Muscle layer of colon (tissue), 2 donors: ENCODE results near the gene NUB1.

Source experiments
- H3K27ac ChIP-seq: one replicate; pipeline ENCODE4 v1.7.0; 2013; ENCODE audit warnings: low read depth, mild to moderate bottlenecking, low read length, moderate library complexity
- H3K27me3 ChIP-seq, 2 donors: one replicate each; pipeline ENCODE4 v1.7.0; 2013; ENCODE audit warnings: low read length in 2 of 2, mild to moderate bottlenecking in 2 of 2; ENCODE audit not compliant: insufficient read depth in 2 of 2, control insufficient read depth in 1 of 2
- H3K36me3 ChIP-seq: one replicate; pipeline ENCODE4 v1.7.0; 2013; ENCODE audit warnings: mild to moderate bottlenecking, low read length; ENCODE audit not compliant: insufficient read depth
- H3K4me1 ChIP-seq: one replicate; pipeline ENCODE4 v1.7.0; 2013; ENCODE audit warnings: mild to moderate bottlenecking, low read length; ENCODE audit not compliant: insufficient read depth
- H3K4me3 ChIP-seq, 2 donors: one replicate each; pipeline ENCODE4 v1.7.0; 2013; ENCODE audit warnings: low read length in 2 of 2, low read depth in 1 of 2, mild to moderate bottlenecking in 1 of 2, moderate library complexity in 1 of 2
- H3K9ac ChIP-seq: one replicate; pipeline ENCODE4 v1.7.0; 2013; ENCODE audit warnings: low read length
- H3K9me3 ChIP-seq: one replicate; pipeline ENCODE4 v1.7.0; 2013; ENCODE audit warnings: mild to moderate bottlenecking, low read length
- donor health status: abdominal sarcoma.
- donor health status: Adenocarcinoma of cecum.

The NUB1 gene

GRCh38 chr7:151379534-151380198, 38.1 kb downstream of the NUB1 start:
- H3K4me1 ChIP-seq, result peaks cover 5% of the 10 kb centered on the region
- H3K9me3 ChIP-seq, result no peaks in the 10 kb centered on the region
- no peak overlapping the region for H3K4me3 ChIP-seq
- H3K27me3 ChIP-seq, result peaks cover 7 to 22% of the 10 kb centered on the region in 2 donors
- H3K27ac ChIP-seq, result no peak overlapping the region
- H3K9ac ChIP-seq, result no peak overlapping the region
- peaks cover 33% of the 10 kb centered on the region for H3K36me3 ChIP-seq

GRCh38 chr7:151380199-151381097, 38.8 kb downstream of the NUB1 start:
- Histone ChIP-seq H3K4me3 (no peak overlapping the region), H3K36me3 (peaks cover 30% of the 10 kb centered on the region), H3K9ac (no peak overlapping the region), H3K9me3 (no peaks in the 10 kb centered on the region), H3K27ac (no peak overlapping the region), H3K27me3 (peaks cover 7 to 22% of the 10 kb centered on the region in 2 donors), H3K4me1 (peaks cover 5% of the 10 kb centered on the region)

- H3K27ac ChIP-seq, result no peak overlapping the region
- H3K4me1 ChIP-seq, result peaks cover 5% of the 10 kb centered on the region
- H3K9ac ChIP-seq, result no peak overlapping the region
- peak overlapping the region in 1 of 2 donors; percentile 32 for H3K4me3 ChIP-seq
- H3K9me3 ChIP-seq, result no peaks in the 10 kb centered on the region
- peaks cover 7 to 22% of the 10 kb centered on the region in 2 donors for H3K27me3 ChIP-seq
- H3K36me3 ChIP-seq, result peaks cover 24% of the 10 kb centered on the region
Measured at GRCh38 chr7:151381098-151381347, 39.4 kb downstream of the NUB1 start.

GRCh38 chr7:151381348-151382078, 39.9 kb downstream of the NUB1 start:
- H3K27me3 ChIP-seq, result peaks cover 7 to 22% of the 10 kb centered on the region in 2 donors
- no peaks in the 10 kb centered on the region for H3K9me3 ChIP-seq
- peak overlapping the region; percentile 32 for H3K4me3 ChIP-seq
- H3K27ac ChIP-seq, result no peak overlapping the region
- peaks cover 5% of the 10 kb centered on the region for H3K4me1 ChIP-seq
- H3K36me3 ChIP-seq, result peaks cover 20% of the 10 kb centered on the region
- no peak overlapping the region for H3K9ac ChIP-seq

GRCh38 chr7:151382079-151382885, 40.7 kb downstream of the NUB1 start:
- Histone ChIP-seq H3K36me3 (peaks cover 12% of the 10 kb centered on the region), H3K27me3 (peaks cover 7 to 22% of the 10 kb centered on the region in 2 donors), H3K9me3 (no peaks in the 10 kb centered on the region), H3K4me1 (peaks cover 5% of the 10 kb centered on the region), H3K4me3 (peak overlapping the region; percentile 32), H3K9ac (no peak overlapping the region), H3K27ac (no peak overlapping the region)

GRCh38 chr7:151383638-151384351, 42.2 kb downstream of the NUB1 start:
- peaks cover 7 to 22% of the 10 kb centered on the region in 2 donors for H3K27me3 ChIP-seq
- H3K36me3 ChIP-seq, result no peaks in the 10 kb centered on the region
- H3K4me1 ChIP-seq, result peaks cover 5% of the 10 kb centered on the region
- no peak overlapping the region for H3K27ac ChIP-seq
- no peak overlapping the region for H3K9ac ChIP-seq
- no peak overlapping the region for H3K4me3 ChIP-seq
- H3K9me3 ChIP-seq, result no peaks in the 10 kb centered on the region

GRCh38 chr7:151384352-151384697, 42.7 kb downstream of the NUB1 start:
- Histone ChIP-seq H3K9me3 (no peaks in the 10 kb centered on the region), H3K4me1 (peaks cover 5% of the 10 kb centered on the region), H3K36me3 (no peaks in the 10 kb centered on the region), H3K4me3 (no peak overlapping the region), H3K27me3 (peaks cover 7 to 22% of the 10 kb centered on the region in 2 donors), H3K9ac (no peak overlapping the region), H3K27ac (no peak overlapping the region)

GRCh38 chr7:151384776-151385625, 43.4 kb downstream of the NUB1 start:
- Histone ChIP-seq H3K27ac (no peak overlapping the region), H3K4me3 (no peak overlapping the region), H3K9me3 (no peaks in the 10 kb centered on the region), H3K36me3 (no peaks in the 10 kb centered on the region), H3K4me1 (peaks cover 5% of the 10 kb centered on the region), H3K27me3 (peaks cover 7 to 22% of the 10 kb centered on the region in 2 donors), H3K9ac (no peak overlapping the region)

GRCh38 chr7:151385626-151386300, 44.2 kb downstream of the NUB1 start:
- Histone ChIP-seq H3K27ac (no peak overlapping the region), H3K27me3 (peaks cover 7 to 22% of the 10 kb centered on the region in 2 donors)

More at GRCh38 chr7:151385626-151386300, 44.2 kb downstream of the NUB1 start:
- no peak overlapping the region for H3K9ac ChIP-seq
- no peaks in the 10 kb centered on the region for H3K9me3 ChIP-seq
- peaks cover 5% of the 10 kb centered on the region for H3K4me1 ChIP-seq
- H3K4me3 ChIP-seq, result no peak overlapping the region
- H3K36me3 ChIP-seq, result no peaks in the 10 kb centered on the region
